Activated CD8-positive, alpha-beta memory T cell treated with anti-CD3 and anti-CD28 coated beads for 48 hours (primary cell): ENCODE data around the gene MROH7.
"Not testable (repeated sequence)": the region's sequence is repeated elsewhere in the genome, so short reads cannot be mapped to it uniquely, and the experiment has no call there.

ENCODE experiments used
- DNase-seq, 3 experiments: peaks; one replicate each; pipeline ENCODE4 v3.0.0-alpha.2; 2020; ENCODE audit warnings: low read depth in 2 of 3, low spot score in 2 of 3

MROH7 gene

GRCh38 chr1:54609301-54609921, 32.2 kb upstream of the MROH7 start:
- no peak for DNase-seq

- DNase-seq, result no peak
Measured at GRCh38 chr1:54610048-54610447, 31.5 kb upstream of the MROH7 start.

- no peak for DNase-seq
Measured at GRCh38 chr1:54610601-54611580, 30.7 kb upstream of the MROH7 start.

- no peak for DNase-seq
Measured at GRCh38 chr1:54611621-54612020, 30.0 kb upstream of the MROH7 start.

- DNase-seq, result no peak
Measured at GRCh38 chr1:54614024-54614423, 27.6 kb upstream of the MROH7 start.

- DNase-seq, result no peak
Measured at GRCh38 chr1:54614563-54614962, 27.0 kb upstream of the MROH7 start.

- DNase-seq, result no peak
Measured at GRCh38 chr1:54615531-54616279, 25.9 kb upstream of the MROH7 start.

GRCh38 chr1:54619749-54620148, 21.8 kb upstream of the MROH7 start:
- no peak for DNase-seq

GRCh38 chr1:54623216-54624007, 18.2 kb upstream of the MROH7 start, which contains the start of gene FAM151A:
Gene FAM151A (minus strand): TSS chr1:54623525. CDS start chr1:54623395, 130 bp downstream.
- no peak for DNase-seq

GRCh38 chr1:54624466-54625464, 16.8 kb upstream of the MROH7 start:
- no peak for DNase-seq

- no peak for DNase-seq
Measured at GRCh38 chr1:54627196-54627595, 14.4 kb upstream of the MROH7 start.

- not testable (repeated sequence) for DNase-seq
Measured at GRCh38 chr1:54635804-54636203, 5.8 kb upstream of the MROH7 start.

GRCh38 chr1:54636461-54637446, 4.8 kb upstream of the MROH7 start:
- DNase-seq, result not testable (repeated sequence)

GRCh38 chr1:54640361-54640760, 1.2 kb upstream of the MROH7 start:
- DNase-seq, result no peak

- DNase-seq, result no peak
Measured at GRCh38 chr1:54643736-54644135, 2.1 kb downstream of the MROH7 start.

GRCh38 chr1:54645806-54646676, 4.5 kb downstream of the MROH7 start:
- DNase-seq, result no peak

GRCh38 chr1:54649130-54649898, 7.7 kb downstream of the MROH7 start:
- no peak for DNase-seq
